IMR-90 (cell line): ENCODE results near the gene CCDC33. TPM values are rescaled to one million over a fixed set of nuclear protein-coding genes. Genes with fewer than 3 reads are reported as not detected.

Source experiments
- ATAC-seq: fragments of 200-7000 bp; cut with Tn5 transposase; 2 replicates; pipeline ENCODE4 v1.9.1; 2020; ENCODE audit warnings: low read depth, mild to moderate bottlenecking, moderate library complexity
- BruUV-seq: library from RNA; stranded (reverse); fragments of 400-500 nt; replicated peaks from 2 replicates; lab custom pipeline; 2021; lab: Mats Ljungman, UMichigan
- CTCF ChIA-PET: fragments of 300-600 bp; formaldehyde crosslinking; extraction: SDS; loops from one replicate; lab custom pipeline; 2021; ENCODE audit warnings: antibody characterized with exemption; lab: Yijun Ruan, JAX
- POLR2A ChIA-PET: fragments of 300-600 bp; sonication (Branson Sonifier 250); formaldehyde crosslinking; loops from one replicate; lab custom pipeline; 2022; ENCODE audit warnings: antibody characterized with exemption; ENCODE audit not compliant: unreplicated experiment; lab: Charles Lee
- DNase-seq: peaks from one replicate; pipeline ENCODE4 v3.0.0; 2013
- H2AFZ ChIP-seq: replicated peaks from 2 replicates; pipeline ENCODE3; 2013; ENCODE audit warnings: low read length, mild to moderate bottlenecking; ENCODE audit not compliant: poor library complexity
- H2AK5ac ChIP-seq: 2 replicates; pipeline ENCODE4 v1.6.1; 2013; ENCODE audit warnings: low read depth, low read length, inconsistent platforms
- H2AK9ac ChIP-seq: replicated peaks from 2 replicates; pipeline ENCODE3; 2013; ENCODE audit warnings: mild to moderate bottlenecking, low read depth, low read length, moderate library complexity; ENCODE audit not compliant: poor library complexity
- H2BK120ac ChIP-seq: 2 replicates; pipeline ENCODE4 v1.6.1; 2013; ENCODE audit warnings: low read depth, low read length, inconsistent platforms
- H2BK15ac ChIP-seq: 3 replicates; pipeline ENCODE4 v1.6.1; 2013; ENCODE audit warnings: low read depth, low read length, inconsistent platforms
- H2BK20ac ChIP-seq: 2 replicates; pipeline ENCODE4 v1.6.1; 2013; ENCODE audit warnings: low read depth, mild to moderate bottlenecking, inconsistent platforms, low read length, moderate library complexity
- H2BK5ac ChIP-seq: 2 replicates; pipeline ENCODE4 v1.6.1; 2013; ENCODE audit warnings: mild to moderate bottlenecking, low read depth, low read length, inconsistent platforms; ENCODE audit not compliant: poor library complexity, severe bottlenecking
- H3K14ac ChIP-seq: replicated peaks from 2 replicates; pipeline ENCODE4 v1.6.1; 2013; ENCODE audit warnings: low read depth, low read length, inconsistent platforms
- H3K18ac ChIP-seq: 2 replicates; pipeline ENCODE4 v1.6.1; 2013; ENCODE audit warnings: low read depth, low read length, control low read depth
- H3K23ac ChIP-seq: 2 replicates; pipeline ENCODE4 v1.6.1; 2013; ENCODE audit warnings: low read depth, low read length, inconsistent platforms
- H3K27ac ChIP-seq: 2 replicates; pipeline ENCODE4 v1.5.1; 2013; ENCODE audit warnings: mild to moderate bottlenecking, control low read depth, low read length; ENCODE audit not compliant: insufficient read depth
- H3K27me3 ChIP-seq: 2 replicates; pipeline ENCODE4 v1.6.1; 2013; ENCODE audit warnings: low read length; ENCODE audit not compliant: control insufficient read depth, insufficient read depth
- H3K36me3 ChIP-seq: 2 replicates; pipeline ENCODE4 v1.6.1; 2013; ENCODE audit warnings: low read length, mixed read lengths; ENCODE audit not compliant: control insufficient read depth, insufficient read depth
- H3K4ac ChIP-seq: 2 replicates; pipeline ENCODE4 v1.6.1; 2013; ENCODE audit warnings: low read depth, low read length, inconsistent platforms
- H3K4me1 ChIP-seq: 2 replicates; pipeline ENCODE4 v1.6.1; 2013; ENCODE audit warnings: low read length, mixed read lengths; ENCODE audit not compliant: control insufficient read depth, insufficient read depth
- H3K4me2 ChIP-seq: 2 replicates; pipeline ENCODE4 v1.6.1; 2013; ENCODE audit warnings: low read depth, mild to moderate bottlenecking, control low read depth, low read length, moderate library complexity
- H3K4me3 ChIP-seq: 2 replicates; pipeline ENCODE4 v1.5.1; 2013; ENCODE audit warnings: low read depth, mild to moderate bottlenecking, control low read depth, low read length, moderate library complexity; ENCODE audit not compliant: insufficient read depth
- H3K56ac ChIP-seq: 2 replicates; pipeline ENCODE4 v1.6.1; 2013; ENCODE audit warnings: low read length, inconsistent platforms; ENCODE audit not compliant: insufficient read depth; ENCODE audit errors: extremely low read depth
- H3K79me1 ChIP-seq, 2 experiments: 2 replicates each; pipeline ENCODE4 v1.6.1; 2013; ENCODE audit warnings: low read length in 2 of 2, inconsistent platforms in 1 of 2, low read depth in 1 of 2
- H3K9ac ChIP-seq: 2 replicates; pipeline ENCODE4 v1.6.1; 2013; ENCODE audit warnings: low read depth, low read length, control low read depth
- H3K9me1 ChIP-seq: 2 replicates; pipeline ENCODE4 v1.6.1; 2013; ENCODE audit warnings: low read length, inconsistent platforms; ENCODE audit not compliant: insufficient read depth
- H3K9me3 ChIP-seq: 2 replicates; pipeline ENCODE4 v1.6.1; 2013; ENCODE audit warnings: low read length; ENCODE audit not compliant: control insufficient read depth, insufficient read depth
- H4K20me1 ChIP-seq: 2 replicates; pipeline ENCODE4 v1.6.1; 2013; ENCODE audit warnings: low read length, inconsistent platforms; ENCODE audit not compliant: insufficient read depth
- H4K5ac ChIP-seq: 2 replicates; pipeline ENCODE4 v1.6.1; 2013; ENCODE audit warnings: mild to moderate bottlenecking, low read depth, low read length, control low read depth
- H4K8ac ChIP-seq, 2 experiments: 2 replicates each; pipeline ENCODE4 v1.6.1; 2013; ENCODE audit warnings: low read depth in 2 of 2, low read length in 2 of 2, control low read depth in 1 of 2, inconsistent platforms in 1 of 2
- H4K91ac ChIP-seq: 2 replicates; pipeline ENCODE4 v1.6.1; 2013; ENCODE audit warnings: low read depth, low read length, inconsistent platforms; ENCODE audit not compliant: insufficient read depth
- BHLHE40 ChIP-seq: fragments of 150-350 bp; IDR thresholded peaks from 2 replicates; pipeline ENCODE4 v1.6.1; 2016; ENCODE audit warnings: mild to moderate bottlenecking, low read depth, low read length
- CEBPB ChIP-seq: IDR thresholded peaks from 2 replicates; pipeline ENCODE4 v1.6.1; 2012; ENCODE audit warnings: low read depth, low read length, improper control_type of control experiment
- CHD1 ChIP-seq: IDR thresholded peaks from 2 replicates; pipeline ENCODE4 v1.6.1; 2012; ENCODE audit warnings: low read depth, low read length, improper control_type of control experiment
- CTCF ChIP-seq: conservative IDR thresholded peaks from 2 replicates; pipeline ENCODE4 v1.5.1; 2012; ENCODE audit warnings: mild to moderate bottlenecking, low read depth, low read length, improper control_type of control experiment
- ELK1 ChIP-seq: fragments of 150-350 bp; IDR thresholded peaks from 2 replicates; pipeline ENCODE4 v1.6.1; 2016; ENCODE audit warnings: low read depth, mild to moderate bottlenecking, low read length, moderate library complexity, borderline replicate concordance
- FOS ChIP-seq: fragments of 150-350 bp; IDR thresholded peaks from 2 replicates; pipeline ENCODE4 v1.6.1; 2016; ENCODE audit warnings: low read depth, low read length
- MAFK ChIP-seq: IDR thresholded peaks from 2 replicates; pipeline ENCODE4 v1.6.1; 2012; ENCODE audit warnings: low read depth, low read length, improper control_type of control experiment
- MAZ ChIP-seq: IDR thresholded peaks from 2 replicates; pipeline ENCODE4 v1.6.1; 2012; ENCODE audit warnings: low read depth, mild to moderate bottlenecking, low read length, improper control_type of control experiment, moderate library complexity, borderline replicate concordance
- MXI1 ChIP-seq: IDR thresholded peaks from 2 replicates; pipeline ENCODE4 v1.6.1; 2012; ENCODE audit warnings: low read depth, mild to moderate bottlenecking, low read length, moderate library complexity, borderline replicate concordance
- POLR2A ChIP-seq: IDR thresholded peaks from 2 replicates; pipeline ENCODE4 v1.6.1; 2012; ENCODE audit warnings: mild to moderate bottlenecking, low read depth, low read length
- RAD21 ChIP-seq: IDR thresholded peaks from 2 replicates; pipeline ENCODE4 v1.6.1; 2012; ENCODE audit warnings: low read length, improper control_type of control experiment
- RCOR1 ChIP-seq: IDR thresholded peaks from 2 replicates; pipeline ENCODE4 v1.6.1; 2012; ENCODE audit warnings: mild to moderate bottlenecking, low read length, improper control_type of control experiment; ENCODE audit not compliant: insufficient replicate concordance
- RFX5 ChIP-seq: IDR thresholded peaks from 2 replicates; pipeline ENCODE4 v1.8.0; 2012; ENCODE audit warnings: low read depth, mild to moderate bottlenecking, low read length, moderate library complexity
- SMC3 ChIP-seq: fragments of 150-350 bp; IDR thresholded peaks from 2 replicates; pipeline ENCODE4 v1.6.1; 2016; ENCODE audit warnings: low read depth, mild to moderate bottlenecking, antibody characterized with exemption, low read length, moderate library complexity
- USF2 ChIP-seq: fragments of 150-350 bp; IDR thresholded peaks from 2 replicates; pipeline ENCODE4 v1.6.1; 2017; ENCODE audit warnings: mild to moderate bottlenecking, antibody characterized with exemption, low read length, low read depth
- WGBS, 2 experiments: methylation state at CpG; one replicate each; pipeline versions ENCODE4 v1.1.5 to v1.1.7; 2013; ENCODE audit warnings: missing lambda C conversion rate in 2 of 2; ENCODE audit not compliant: insufficient read length in 1 of 2; ENCODE audit errors: extremely low coverage in 2 of 2; 5-methylcytosine and 5-hydroxymethylcytosine counted together
- dilution Hi-C: fragments of 300-500 bp; cut with HindIII; formaldehyde crosslinking; loops from one replicate; pipeline ENCODE4 v1.14.3; 2018; ENCODE audit warnings: low sequenced_read_pairs; ENCODE audit not compliant: unreplicated experiment
- in situ Hi-C: fragments of 300-500 bp; cut with MboI; formaldehyde crosslinking; loops from 3 replicates; pipeline ENCODE4 v1.14.3; 2019; ENCODE audit warnings: low sequenced_read_pairs, inconsistent platforms, mixed read lengths
- intact Hi-C: fragments of 100-400 bp; cut with micrococcal nuclease; formaldehyde crosslinking; loops from 2 replicates; pipeline ENCODE4 v1.10.0; 2022
- polyA plus RNA-seq, 3 experiments: library from polyadenylated mRNA; depleted of rRNA; stranded (reverse); fragments of >200 nt; gene quantifications; 2 replicates each; pipeline ENCODE4 v1.2.3, GENCODE V29; 2012; ENCODE audit warnings: low replicate concordance in 1 of 3
- total RNA-seq: library from RNA; depleted of rRNA; stranded (reverse); fragments of >200 nt; gene quantifications from 2 replicates; pipeline ENCODE4 v1.2.3, GENCODE V29; 2012

Gene CCDC33
- total and polyA plus RNA-seq, 2 of the 4 experiments (the other 2 are of a cell fraction), result not detected

- Histone ChIP-seq H3K4me2 (no peak overlapping the region), H3K14ac (no peak overlapping the region), H2BK120ac (no peak overlapping the region), H2BK5ac (no peak overlapping the region), H2AK5ac (no peak overlapping the region), H3K9ac (no peak overlapping the region), H3K9me1 (no peaks in the 10 kb centered on the region), H4K8ac (no peak overlapping the region), H3K4ac (no peak overlapping the region), H3K27ac (no peak overlapping the region), H3K36me3 (no peaks in the 10 kb centered on the region), H3K18ac (no peak overlapping the region), H4K20me1 (0 out of 2 replicates have a peak, but pooled peaks cover 3% of the 10 kb centered on the region), H3K4me3 (no peak overlapping the region), H2AFZ (no peak overlapping the region), H3K56ac (no peak overlapping the region), H2BK15ac (no peak overlapping the region), H3K4me1 (no peaks in the 10 kb centered on the region), H3K23ac (no peak overlapping the region), H4K91ac (no peak overlapping the region), H3K79me1 (no peaks in the 10 kb centered on the region), H2BK20ac (no peak overlapping the region), H3K27me3 (peaks cover 69% of the 10 kb centered on the region), H3K9me3 (no peaks in the 10 kb centered on the region), H4K5ac (no peak overlapping the region), H2AK9ac (no peak overlapping the region)
- CTCF ChIA-PET, result interaction anchor here (0.7 to 1.2 kb wide), 2 partner anchors 12 to 219 kb away, joined by 3 read pairs; no protein-coding TSS in a partner anchor
- no peak for DNase-seq
- BruUV-seq, result no TSS peak
- WGBS, 2 experiments, result 68% methylated on average over 5 of the region's 12 CpGs; no CpG with 5 or more reads in 1 of the 2 experiments
- in situ Hi-C loops (no loop called here), dilution Hi-C loops (no loop called here), intact Hi-C loops (no loop called here)
- ATAC-seq, result no peak
- POLR2A ChIA-PET, result no interaction called here
- TF ChIP-seq MAFK, result no peak
- TF ChIP-seq MXI1, result no peak
- TF ChIP-seq RFX5, result no peak
- no peak for TF ChIP-seq CTCF
- no peak for TF ChIP-seq RCOR1
- TF ChIP-seq SMC3, result no peak
- no peak for TF ChIP-seq ELK1
- TF ChIP-seq BHLHE40, result no peak
- TF ChIP-seq RAD21, result no peak
- TF ChIP-seq CHD1, result no peak
- no peak for TF ChIP-seq FOS
- TF ChIP-seq POLR2A, result no peak
- TF ChIP-seq MAZ, result no peak
- TF ChIP-seq USF2, result no peak
- no peak for TF ChIP-seq CEBPB
These were observed 14.5 kb upstream of the CCDC33 start for GRCh38 chr15:74221399-74222239.
